Right lobe of liver (tissue), 6 donors: ENCODE results near the gene MYRF. TPM values are rescaled to one million over a fixed set of nuclear protein-coding genes. Genes with fewer than 3 reads are reported as not detected.

Experiments
- ATAC-seq, 4 donors: fragments of 200-7000 bp; cut with Tn5 transposase; one replicate each; pipeline ENCODE4 v1.9.1; 2020; ENCODE audit warnings: mild to moderate bottlenecking in 4 of 4, moderate library complexity in 4 of 4
- DNase-seq, 3 donors: peaks; one replicate each; pipeline ENCODE4 v3.0.0-alpha.2; 2020
- H3K27ac ChIP-seq, 3 donors: fragments of 200-600 bp; one replicate each; pipeline ENCODE4 v1.8.0; 2022
- H3K27me3 ChIP-seq, 2 donors: fragments of 200-600 bp; one replicate each; pipeline ENCODE4 v1.8.0; 2022
- H3K36me3 ChIP-seq, 4 donors: fragments of 200-600 bp; sonication (generic) in 1 of 4; one replicate each; pipeline versions ENCODE4 v1.5.1 to v1.8.0; 2017 to 2022; ENCODE audit warnings: control low read depth in 1 of 4
- H3K4me1 ChIP-seq, 4 donors: fragments of 200-600 bp; sonication (generic) in 1 of 4; one replicate each; pipeline versions ENCODE4 v1.5.1 to v1.8.0; 2017 to 2022; ENCODE audit warnings: control low read depth in 1 of 4
- H3K4me3 ChIP-seq, 3 donors: fragments of 200-600 bp; one replicate each; pipeline ENCODE4 v1.8.0; 2022
- H3K9me3 ChIP-seq, 4 donors: fragments of 200-600 bp; sonication (generic) in 1 of 4; one replicate each; pipeline versions ENCODE4 v1.5.1 to v1.8.0; 2017 to 2022; ENCODE audit warnings: control low read depth in 1 of 4
- POLR2A ChIP-seq: fragments of 450-650 bp; IDR thresholded peaks from one replicate; pipeline ENCODE4 v1.6.1; 2017; ENCODE audit warnings: antibody characterized with exemption, mild to moderate bottlenecking
- WGBS: methylation state at CpG from one replicate; pipeline ENCODE4 v1.1.6; 2018; ENCODE audit warnings: low coverage, low lambda C conversion rate; ENCODE audit not compliant: insufficient coverage; ENCODE audit errors: missing lambda C conversion rate; 5-methylcytosine and 5-hydroxymethylcytosine counted together
- intact Hi-C, 2 donors: fragments of 100-400 bp; cut with DNase I; formaldehyde crosslinking; loops; one replicate each; pipeline versions ENCODE4 v1.11.2 to v1.14.1; 2022
- total RNA-seq, 6 experiments: library from RNA; depleted of rRNA in 2 of 6; stranded (reverse); fragments of >200 nt in 2 of 6; fragmentation: NEBNext Ultra II Directional in 3 of 6; extraction: Animal tissue kit (Norgen Biotek cat#: 25700) in 3 of 6; gene quantifications; one replicate each; pipeline versions ENCODE4 v1.1.0 to v1.2.4, GENCODE V29; 2016 to 2023
- TF ChIP-seq, protein P1 (sequence below), 4 donors: fragments of 200-600 bp in 3 of 4; fragments of 450-650 bp in 1 of 4; IDR thresholded peaks; one replicate each; pipeline versions ENCODE4 v1.5.1 to v1.8.0; 2016 to 2022; ENCODE audit warnings: antibody characterized with exemption in 4 of 4, mild to moderate bottlenecking in 2 of 4
- donor health status: DM: no; HTN: yes; CAD: no.
- donor health status: DM: no; HTN: no; CAD: no.
- donor health status: DM: no; HTN: no; CAD: no.
- donor health status: DM: no; HTN: yes; CAD: no.
- donor health status: DM: no; HTN: yes; CAD: no.

Gene MYRF
- total RNA-seq, 6 experiments from 2014 or later: 7.6 to 16.4 (median 11.6) TPM

DNA sequence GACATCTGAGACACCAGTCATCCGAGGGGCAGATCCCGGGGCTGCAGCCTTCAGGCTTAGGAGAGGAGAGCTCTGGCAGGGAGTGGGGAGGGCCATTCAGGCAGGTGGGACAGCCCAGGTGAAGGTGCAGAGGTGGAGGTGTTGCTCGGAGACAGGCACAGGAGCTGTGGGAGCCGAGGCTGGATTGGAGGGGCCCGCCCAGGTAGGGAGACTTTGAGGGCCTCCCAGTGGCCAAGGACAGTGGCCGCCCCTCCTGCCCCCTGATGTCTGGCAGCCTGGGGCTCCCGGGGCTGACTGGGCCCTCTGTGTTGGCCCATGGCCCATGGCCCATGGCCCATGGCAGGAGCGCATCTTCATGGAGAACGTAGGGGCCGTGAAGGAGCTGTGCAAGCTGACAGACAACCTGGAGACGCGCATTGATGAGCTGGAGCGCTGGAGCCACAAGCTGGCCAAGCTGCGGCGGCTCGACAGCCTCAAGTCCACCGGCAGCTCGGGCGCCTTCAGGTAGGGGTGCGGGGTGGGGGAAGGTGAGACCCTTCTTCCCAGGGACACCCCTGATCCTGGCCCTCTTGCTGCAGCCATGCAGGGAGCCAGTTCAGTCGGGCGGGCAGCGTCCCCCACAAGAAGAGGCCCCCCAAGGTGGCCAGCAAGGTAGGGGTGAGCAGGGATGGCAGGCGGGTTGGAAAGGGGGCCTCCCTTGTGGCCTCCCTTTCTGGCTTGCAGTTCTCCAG, 26.6 kb downstream of the MYRF start:
- H3K36me3 ChIP-seq: no peaks in the 10 kb centered on the region
- no peaks in the 10 kb centered on the region for H3K4me1 ChIP-seq
- no peak for TF ChIP-seq POLR2A
- TF ChIP-seq, protein P1, sequence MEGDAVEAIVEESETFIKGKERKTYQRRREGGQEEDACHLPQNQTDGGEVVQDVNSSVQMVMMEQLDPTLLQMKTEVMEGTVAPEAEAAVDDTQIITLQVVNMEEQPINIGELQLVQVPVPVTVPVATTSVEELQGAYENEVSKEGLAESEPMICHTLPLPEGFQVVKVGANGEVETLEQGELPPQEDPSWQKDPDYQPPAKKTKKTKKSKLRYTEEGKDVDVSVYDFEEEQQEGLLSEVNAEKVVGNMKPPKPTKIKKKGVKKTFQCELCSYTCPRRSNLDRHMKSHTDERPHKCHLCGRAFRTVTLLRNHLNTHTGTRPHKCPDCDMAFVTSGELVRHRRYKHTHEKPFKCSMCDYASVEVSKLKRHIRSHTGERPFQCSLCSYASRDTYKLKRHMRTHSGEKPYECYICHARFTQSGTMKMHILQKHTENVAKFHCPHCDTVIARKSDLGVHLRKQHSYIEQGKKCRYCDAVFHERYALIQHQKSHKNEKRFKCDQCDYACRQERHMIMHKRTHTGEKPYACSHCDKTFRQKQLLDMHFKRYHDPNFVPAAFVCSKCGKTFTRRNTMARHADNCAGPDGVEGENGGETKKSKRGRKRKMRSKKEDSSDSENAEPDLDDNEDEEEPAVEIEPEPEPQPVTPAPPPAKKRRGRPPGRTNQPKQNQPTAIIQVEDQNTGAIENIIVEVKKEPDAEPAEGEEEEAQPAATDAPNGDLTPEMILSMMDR (IDR thresholded peaks at IDR 0.05): no peak
- no peak overlapping the region for H3K27ac ChIP-seq
- ATAC-seq (no peak), DNase-seq (no peak)
- H3K27me3 ChIP-seq: no peaks in the 10 kb centered on the region
- intact Hi-C loops: no loop called here
- no CpG with 5 or more reads among the region's 24 CpGs for WGBS
- no peaks in the 10 kb centered on the region for H3K9me3 ChIP-seq
- no peak overlapping the region for H3K4me3 ChIP-seq

DNA sequence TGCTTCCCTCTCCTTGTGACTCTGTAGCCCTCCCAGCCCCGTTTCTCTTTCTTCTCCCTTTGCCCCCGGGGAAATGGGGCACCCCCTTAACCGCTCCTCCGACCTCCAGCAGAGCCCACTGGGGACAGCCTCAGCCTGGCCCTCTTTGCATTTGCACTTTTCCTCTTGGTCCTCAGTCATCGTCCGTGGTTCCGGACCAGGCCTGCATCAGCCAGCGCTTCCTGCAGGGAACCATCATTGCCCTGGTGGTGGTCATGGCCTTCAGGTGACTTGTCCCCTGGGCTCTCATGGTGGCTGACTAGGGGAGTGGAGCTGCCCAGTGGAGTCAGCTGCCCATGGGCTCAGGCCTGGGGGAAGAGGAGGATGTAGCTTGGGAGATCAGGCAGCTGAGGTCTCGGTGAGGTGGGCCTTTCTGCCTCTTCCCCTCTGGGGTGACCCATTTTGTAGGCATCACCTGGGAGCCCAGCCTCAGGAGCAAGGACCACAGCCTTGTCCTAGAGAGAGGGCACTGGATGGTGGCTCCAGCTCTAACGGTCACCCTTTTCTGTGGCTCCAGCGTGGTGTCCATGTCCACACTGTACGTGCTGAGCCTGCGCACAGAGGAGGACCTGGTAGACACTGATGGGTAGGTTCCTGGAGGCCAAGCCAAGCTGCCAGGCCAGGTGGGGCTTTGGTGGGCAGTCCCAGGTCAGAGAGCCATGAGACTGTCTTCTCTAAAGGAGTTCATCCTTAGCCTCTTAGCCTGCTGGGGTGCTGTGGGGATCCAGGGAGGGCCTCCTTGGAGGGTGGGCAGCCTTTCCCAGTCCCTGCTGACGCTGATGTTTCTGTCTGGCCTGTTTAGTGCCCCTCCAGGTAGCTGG, 27.5 kb downstream of the MYRF start:
- TF ChIP-seq, protein P1 (IDR thresholded peaks at IDR 0.05): no peak
- TF ChIP-seq POLR2A: no peak
- intact Hi-C loops: loop anchor here (5.0 kb wide), 1 partner anchor 33 kb away; no protein-coding TSS in a partner anchor
- Histone ChIP-seq H3K4me1 (no peaks in the 10 kb centered on the region), H3K9me3 (no peaks in the 10 kb centered on the region), H3K36me3 (peaks cover 0 to 3% (median 0%) of the 10 kb centered on the region in 4 donors), H3K4me3 (no peak overlapping the region), H3K27ac (no peak overlapping the region), H3K27me3 (no peaks in the 10 kb centered on the region)
- ATAC-seq: no peak
- DNase-seq: no peak
- 92% methylated on average over 5 of the region's 14 CpGs for WGBS

DNA sequence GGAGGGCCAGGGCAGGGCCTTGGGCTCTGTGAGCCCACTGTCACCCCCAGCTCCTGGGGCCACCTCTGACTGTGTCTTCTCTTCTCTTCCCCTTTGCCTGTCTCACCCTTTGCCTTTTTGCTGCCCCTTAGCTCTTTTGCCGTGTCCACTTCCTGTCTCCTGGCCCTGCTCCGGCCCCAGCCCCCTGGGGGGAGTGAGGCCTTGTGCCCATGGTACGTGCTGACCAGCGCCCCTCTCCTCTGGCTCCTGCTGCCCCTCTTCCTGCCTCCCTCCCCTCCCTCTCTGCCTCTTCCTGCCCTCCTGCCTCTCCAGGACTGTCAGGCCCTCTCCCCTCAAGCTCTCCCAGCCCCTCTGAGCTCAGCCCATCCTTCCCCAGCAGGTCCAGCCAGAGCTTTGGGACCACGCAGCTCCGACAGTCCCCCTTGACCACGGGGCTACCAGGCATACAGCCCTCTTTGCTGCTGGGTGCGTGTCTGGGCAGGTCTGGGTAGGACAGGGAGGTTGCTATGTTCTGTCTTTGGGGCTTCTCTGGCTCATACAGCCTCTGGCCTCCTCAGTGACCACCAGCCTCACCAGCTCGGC, 28.2 kb downstream of the MYRF start:
- no peak for TF ChIP-seq POLR2A
- intact Hi-C loops: loop anchor here (5.0 kb wide), 1 partner anchor 33 kb away; no protein-coding TSS in a partner anchor
- ATAC-seq: no peak

DNA sequence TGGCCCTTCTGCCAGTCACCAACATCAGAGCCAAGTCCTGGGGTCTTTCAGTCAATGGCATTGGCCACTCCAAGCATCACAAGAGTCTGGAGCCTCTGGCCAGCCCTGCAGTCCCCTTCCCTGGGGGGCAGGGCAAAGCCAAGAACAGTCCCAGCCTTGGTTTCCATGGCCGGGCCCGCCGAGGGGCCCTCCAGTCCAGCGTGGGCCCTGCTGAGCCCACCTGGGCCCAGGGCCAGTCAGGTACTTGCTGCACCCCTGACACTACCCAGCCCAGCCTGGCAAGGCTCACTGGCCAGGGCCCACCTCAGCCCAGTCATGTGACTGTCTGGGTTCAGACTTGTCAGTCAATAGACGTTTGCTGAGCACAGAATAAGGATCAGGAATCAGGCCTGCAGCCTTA, 29.1 kb downstream of the MYRF start:
- ATAC-seq (no peak), DNase-seq (no peak)
- peaks cover 0 to 10% (median 0%) of the 10 kb centered on the region in 4 donors for H3K36me3 ChIP-seq
- intact Hi-C loops: loop anchor here (5.0 kb wide), 1 partner anchor 34 kb away; no protein-coding TSS in a partner anchor
- H3K9me3 ChIP-seq: no peaks in the 10 kb centered on the region
- H3K4me1 ChIP-seq: no peaks in the 10 kb centered on the region
- no CpG with 5 or more reads among the region's 5 CpGs for WGBS
- no peak overlapping the region for H3K4me3 ChIP-seq
- TF ChIP-seq, protein P1 (IDR thresholded peaks at IDR 0.05): no peak
- no peaks in the 10 kb centered on the region for H3K27me3 ChIP-seq
- H3K27ac ChIP-seq: no peak overlapping the region

More for the DNA sequence above, 28.2 kb downstream of the MYRF start:
- no peaks in the 10 kb centered on the region for H3K9me3 ChIP-seq
- H3K36me3 ChIP-seq: peaks cover 0 to 3% (median 0%) of the 10 kb centered on the region in 4 donors
- H3K27ac ChIP-seq: no peak overlapping the region
- H3K27me3 ChIP-seq: no peaks in the 10 kb centered on the region
- H3K4me3 ChIP-seq: no peak overlapping the region
- 80% methylated on average over 8 of the region's 9 CpGs for WGBS
- no peaks in the 10 kb centered on the region for H3K4me1 ChIP-seq
- DNase-seq: no peak
